Heart right ventricle (tissue), 16 donors: ENCODE data around the gene SLC26A11. TPM values are rescaled to one million over a fixed set of nuclear protein-coding genes. Genes with fewer than 3 reads are reported as not detected.
A peak's percentile ranks its signal among the peaks of the same experiment; 100 is the strongest.

ENCODE experiments used
- ATAC-seq, 8 donors: fragments of 200-7000 bp; cut with Tn5 transposase; one replicate each; pipeline ENCODE4 v1.9.1; 2020; ENCODE audit warnings: mild to moderate bottlenecking in 8 of 8, moderate library complexity in 8 of 8, moderate number of reproducible peaks in 1 of 8
- DNase-seq, 2 donors: peaks; one replicate each; pipeline ENCODE4 v3.0.0-alpha.2; 2020
- H3K27ac ChIP-seq, 10 donors: fragments of 200-600 bp; sonication (generic) in 2 of 10; one replicate each; pipeline versions ENCODE4 v1.5.0 to v1.8.0; 2020 to 2022; ENCODE audit warnings: mild to moderate bottlenecking in 3 of 10
- H3K27me3 ChIP-seq, 7 donors: fragments of 200-600 bp; one replicate each; pipeline ENCODE4 v1.8.0; 2021 to 2022; ENCODE audit warnings: mild to moderate bottlenecking in 2 of 7
- H3K36me3 ChIP-seq, 9 donors: fragments of 200-600 bp; sonication (generic) in 1 of 9; one replicate each; pipeline versions ENCODE4 v1.5.0 to v1.8.0; 2020 to 2022; ENCODE audit warnings: mild to moderate bottlenecking in 2 of 9
- H3K4me1 ChIP-seq, 9 donors: fragments of 200-600 bp; sonication (generic) in 1 of 9; one replicate each; pipeline versions ENCODE4 v1.5.0 to v1.8.0; 2020 to 2022; ENCODE audit warnings: mild to moderate bottlenecking in 4 of 9
- H3K4me3 ChIP-seq, 10 donors: fragments of 200-600 bp; sonication (generic) in 2 of 10; one replicate each; pipeline versions ENCODE4 v1.5.0 to v1.8.0; 2020 to 2022; ENCODE audit warnings: mild to moderate bottlenecking in 7 of 10, moderate library complexity in 2 of 10
- H3K9me3 ChIP-seq, 11 donors: fragments of 200-600 bp in 10 of 11; sonication (generic) in 2 of 11; one replicate each; pipeline versions ENCODE4 v1.5.0 to v1.8.0; 2013 to 2022; ENCODE audit warnings: mild to moderate bottlenecking in 2 of 11, control low read depth in 1 of 11, moderate library complexity in 1 of 11
- WGBS, 2 donors: extraction: QIAGEN DNeasy Blood & Tissue Kit; methylation state at CpG; one replicate each; pipeline ENCODE4 v1.1.7; 2013; ENCODE audit warnings: inconsistent platforms in 1 of 2; 5-methylcytosine and 5-hydroxymethylcytosine counted together
- intact Hi-C, 10 donors: fragments of 100-400 bp; cut with DNase I; formaldehyde crosslinking; loops; one replicate each; pipeline versions ENCODE4 v1.11.1 to v1.14.2; 2022
- polyA plus RNA-seq, 2 donors: library from polyadenylated mRNA; stranded (reverse); fragments of 200-250 nt; gene quantifications; one replicate each; pipeline ENCODE4 v1.2.3, GENCODE V29; 2013
- total RNA-seq, 10 donors: library from RNA; stranded (reverse); fragmentation: NEBNext Ultra II Directional in 3 of 10; extraction: Animal tissue kit (Norgen Biotek cat#: 25700) in 3 of 10; gene quantifications; one replicate each; pipeline versions ENCODE4 v1.2.1 to v1.2.4, GENCODE V29; 2021 to 2023
- TF ChIP-seq, protein P1 (sequence below), 9 donors: fragments of 200-600 bp; sonication (generic) in 2 of 9; IDR thresholded peaks; one replicate each; pipeline versions ENCODE4 v1.5.0 to v1.8.0; 2021 to 2022; ENCODE audit warnings: antibody characterized with exemption in 9 of 9, mild to moderate bottlenecking in 5 of 9, moderate library complexity in 1 of 9
- donor health status: Arrhythmogenic right ventricular cardiomyopathy.
- donor health status: ischemic (EF 13 %, LVEDD 7.1; RV severe dilation, severe dysfunction).
- donor health status: healthy with polysubstance abuse.
- donor health status: DM: no; HTN: yes; CAD: no.
- donor health status: DM: no; HTN: no; CAD: no.
- donor health status: ischemic (EF 25% LVEDD 6.9; RV normal size, moderate dysfunction).
- donor health status: ischemic (EF 25% LVEDD 5.7; RV mildly dilated, moderate dysfunction).
- donor health status: healthy.
- donor health status: DM: yes; HTN: yes; CAD: no.
- donor health status: Ischemic cardiomyopathy.
- donor health status: ischemic (EF 35%, LVEDD 5.7; RV mildly dilated, moderate dysfunction).
- donor health status: nonischemic (EF 11% LVEDD 7.7; RV severe dilation, severe dysfunction).
- donor health status: DM: yes; HTN: yes; CAD: no.
- donor health status: PGD.
- donor health status: ischemic (EF 29% LVEDD 5.4; RV normal size, mild dysfunction).
- donor health status: nonischemic (EF 23%, LVEDD 6.1; RV moderate dilation, normal function).

Gene SLC26A11
- total and polyA plus RNA-seq, 12 donors = 3.0 to 8.6 (median 5.1) TPM

DNA sequence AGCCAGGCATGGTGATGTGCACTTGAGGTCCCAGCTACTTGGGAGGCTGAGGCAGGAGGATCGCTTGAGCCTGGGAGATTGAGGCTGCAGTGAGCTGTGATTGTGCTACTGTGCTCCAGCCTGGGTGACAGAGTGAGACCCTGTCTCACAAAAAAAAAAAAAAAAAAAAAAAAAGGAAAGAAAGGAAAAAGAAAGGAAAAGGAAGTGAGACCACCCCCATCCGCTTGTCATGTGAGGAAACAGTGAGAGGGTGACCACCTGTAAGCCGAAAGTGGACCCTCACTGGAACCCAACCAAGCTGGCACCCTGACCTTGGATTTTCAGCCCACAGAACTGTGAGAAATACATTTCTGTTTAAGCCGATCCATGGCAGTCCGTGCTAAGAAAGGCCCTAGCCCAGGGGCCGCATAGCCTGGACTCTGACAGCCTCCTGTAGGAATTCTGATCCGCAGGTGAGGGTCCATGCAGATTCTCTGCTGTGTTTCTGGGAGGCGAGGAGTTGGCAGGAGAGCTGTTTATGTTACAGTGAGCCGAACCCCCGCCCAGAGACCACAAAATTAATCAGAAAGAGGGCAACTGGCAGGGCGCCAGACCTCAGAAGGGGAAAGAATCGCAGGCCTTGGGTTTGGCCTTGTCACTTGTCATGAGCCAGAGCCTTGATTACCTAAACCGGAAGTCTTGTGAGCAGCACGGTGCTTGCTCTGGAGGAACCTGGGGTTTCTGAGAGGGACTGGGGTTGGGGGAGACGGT lies 1.0 kb upstream of the SLC26A11 start:
- TF ChIP-seq, protein P1, sequence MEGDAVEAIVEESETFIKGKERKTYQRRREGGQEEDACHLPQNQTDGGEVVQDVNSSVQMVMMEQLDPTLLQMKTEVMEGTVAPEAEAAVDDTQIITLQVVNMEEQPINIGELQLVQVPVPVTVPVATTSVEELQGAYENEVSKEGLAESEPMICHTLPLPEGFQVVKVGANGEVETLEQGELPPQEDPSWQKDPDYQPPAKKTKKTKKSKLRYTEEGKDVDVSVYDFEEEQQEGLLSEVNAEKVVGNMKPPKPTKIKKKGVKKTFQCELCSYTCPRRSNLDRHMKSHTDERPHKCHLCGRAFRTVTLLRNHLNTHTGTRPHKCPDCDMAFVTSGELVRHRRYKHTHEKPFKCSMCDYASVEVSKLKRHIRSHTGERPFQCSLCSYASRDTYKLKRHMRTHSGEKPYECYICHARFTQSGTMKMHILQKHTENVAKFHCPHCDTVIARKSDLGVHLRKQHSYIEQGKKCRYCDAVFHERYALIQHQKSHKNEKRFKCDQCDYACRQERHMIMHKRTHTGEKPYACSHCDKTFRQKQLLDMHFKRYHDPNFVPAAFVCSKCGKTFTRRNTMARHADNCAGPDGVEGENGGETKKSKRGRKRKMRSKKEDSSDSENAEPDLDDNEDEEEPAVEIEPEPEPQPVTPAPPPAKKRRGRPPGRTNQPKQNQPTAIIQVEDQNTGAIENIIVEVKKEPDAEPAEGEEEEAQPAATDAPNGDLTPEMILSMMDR (IDR thresholded peaks at IDR 0.05) = no peak
- peaks cover 0 to 51% (median 13%) of the 10 kb centered on the region in 9 donors for H3K36me3 ChIP-seq
- 48 to 52% methylated on average over 15 of the region's 15 CpGs for WGBS, 2 donors
- intact Hi-C loops = loop anchor here in 1 of 10 donors (5.0 to 10.0 kb wide), 2 partner anchors 46 to 72 kb away; partner anchors contain the start of genes EIF4A3 and RNF213
- H3K9me3 ChIP-seq = no peaks in the 10 kb centered on the region
- H3K27me3 ChIP-seq = peaks cover 0 to 9% (median 0%) of the 10 kb centered on the region in 7 donors
- H3K4me3 ChIP-seq = peak overlapping the region; percentile 66 to 99 (median 92)
- H3K27ac ChIP-seq = peak overlapping the region in 9 of 10 donors; percentile 72 to 91 (median 81)
- DNase-seq (peak; percentile 64 to 70), ATAC-seq (peak in 7 of 8 donors; percentile 30 to 69 (median 50))
- peaks cover 6 to 30% (median 19%) of the 10 kb centered on the region in 9 donors for H3K4me1 ChIP-seq

GRCh38 chr17:80219763-80220053 lies 519 bp upstream of the SLC26A11 start:
- peaks cover 0 to 46% (median 8%) of the 10 kb centered on the region in 9 donors for H3K36me3 ChIP-seq
- DNase-seq (no peak), ATAC-seq (peak in 6 of 8 donors; percentile 3 to 31 (median 19))
- TF ChIP-seq, protein P1 (IDR thresholded peaks at IDR 0.05) = no peak
- 3 to 5% methylated on average over 5 of the region's 5 CpGs for WGBS, 2 donors
- intact Hi-C loops = loop anchor here in 3 of 10 donors (2.0 to 10.0 kb wide), 5 partner anchors 43 to 73 kb away; partner anchors contain the start of genes EIF4A3 (in 2 of the 3) and RNF213 (in 2 of the 3)
- H3K4me3 ChIP-seq = peak overlapping the region; percentile 66 to 99 (median 92)
- H3K9me3 ChIP-seq = no peaks in the 10 kb centered on the region
- H3K4me1 ChIP-seq = peaks cover 6 to 30% (median 19%) of the 10 kb centered on the region in 9 donors
- H3K27me3 ChIP-seq = peaks cover 0 to 9% (median 0%) of the 10 kb centered on the region in 7 donors
- peak overlapping the region in 9 of 10 donors; percentile 72 to 91 (median 81) for H3K27ac ChIP-seq

- Histone ChIP-seq H3K27ac (peak overlapping the region in 9 of 10 donors; percentile 72 to 91 (median 81)), H3K4me3 (peak overlapping the region; percentile 66 to 99 (median 92)), H3K9me3 (no peaks in the 10 kb centered on the region), H3K4me1 (peaks cover 6 to 30% (median 19%) of the 10 kb centered on the region in 9 donors), H3K27me3 (peaks cover 0 to 9% (median 0%) of the 10 kb centered on the region in 7 donors), H3K36me3 (peaks cover 0 to 38% (median 0%) of the 10 kb centered on the region in 9 donors)
- ATAC-seq (peak; percentile 10 to 53 (median 34)), DNase-seq (no peak)
- WGBS, 2 donors = 2 to 4% methylated on average over 28 to 39 of the region's 41 CpGs
- TF ChIP-seq, protein P1 (IDR thresholded peaks at IDR 0.05) = no peak
- intact Hi-C loops = loop anchor here in 3 of 10 donors (2.0 to 10.0 kb wide), 3 partner anchors 42 to 74 kb away; partner anchors contain the start of genes EIF4A3 (in 1 of the 3) and RNF213 (in 1 of the 3)
Measured at GRCh38 chr17:80220736-80221215, 549 bp downstream of the SLC26A11 start.
